SK-N-SH (cell line): ENCODE measurements around the gene AKT3. TPM values are rescaled to one million over a fixed set of nuclear protein-coding genes. Genes with fewer than 3 reads are reported as not detected.

Experiments used
- CTCF ChIA-PET: fragments of 300-600, 350-600 bp; formaldehyde crosslinking; extraction: SDS; loops from one replicate; lab custom pipeline; 2021; lab: Yijun Ruan, JAX
- POLR2A ChIA-PET: fragments of 350-600 bp; sonication (Branson Sonifier 250); formaldehyde crosslinking; extraction: SDS; loops from one replicate; lab custom pipeline; 2020; ENCODE audit warnings: antibody characterized with exemption, inconsistent platforms; lab: Yijun Ruan, JAX
- DNase-seq: peaks from one replicate; pipeline ENCODE4 v3.0.0; 2012
- H2AFZ ChIP-seq: fragments of 200-600 bp; sonication (generic); 2 replicates; pipeline ENCODE4 v1.8.1; 2016; ENCODE audit warnings: antibody characterized with exemption, mild to moderate bottlenecking, low read depth
- H3F3A ChIP-seq: fragments of 200-600 bp; sonication (generic); replicated peaks from 2 replicates; pipeline ENCODE3; 2016; ENCODE audit warnings: antibody characterized with exemption, mild to moderate bottlenecking; ENCODE audit not compliant: insufficient read depth
- H3K27ac ChIP-seq, 2 experiments: fragments of 200-500 bp in 1 of 2; fragments of 200-600 bp in 1 of 2; sonication (Bioruptor generic) in 1 of 2; sonication (generic), shearing (Covaris generic) in 1 of 2; 2 replicates each; pipeline versions ENCODE4 v1.5.1 to v1.6.1; 2014 to 2016; ENCODE audit warnings: low read depth in 2 of 2, inconsistent platforms in 1 of 2, low read length in 1 of 2, mild to moderate bottlenecking in 1 of 2, mixed read lengths in 1 of 2
- H3K27me3 ChIP-seq: fragments of 200-600 bp; sonication (generic), shearing (Covaris generic); 2 replicates; pipeline ENCODE4 v1.6.1; 2016; ENCODE audit warnings: mixed run types; ENCODE audit not compliant: insufficient read depth
- H3K36me3 ChIP-seq, 2 experiments: fragments of 200-500 bp in 1 of 2; fragments of 200-600 bp in 1 of 2; sonication (Bioruptor generic) in 1 of 2; sonication (generic) in 1 of 2; replicated peaks in 1 of 2; 2 replicates each; pipeline versions ENCODE3 to v1.5.1; 2014 to 2016; ENCODE audit warnings: low read length in 1 of 2, mild to moderate bottlenecking in 1 of 2; ENCODE audit not compliant: insufficient read depth in 2 of 2, control insufficient read depth in 1 of 2
- H3K4me1 ChIP-seq, 2 experiments: fragments of 200-500 bp in 1 of 2; fragments of 200-600 bp in 1 of 2; sonication (Bioruptor generic) in 1 of 2; sonication (generic), shearing (Covaris generic) in 1 of 2; 2 replicates each; pipeline versions ENCODE4 v1.5.1 to v1.6.1; 2014 to 2016; ENCODE audit warnings: low read depth in 1 of 2, low read length in 1 of 2, mixed run types in 1 of 2; ENCODE audit not compliant: insufficient read depth in 2 of 2, control insufficient read depth in 1 of 2
- H3K4me2 ChIP-seq: fragments of 200-600 bp; sonication (generic), shearing (Covaris generic); 2 replicates; pipeline ENCODE4 v1.6.1; 2017; ENCODE audit warnings: mixed run types
- H3K4me3 ChIP-seq, 2 experiments: fragments of 200-500 bp in 1 of 2; fragments of 200-600 bp in 1 of 2; sonication (Bioruptor generic) in 1 of 2; sonication (generic), shearing (Covaris generic) in 1 of 2; 2 replicates each; pipeline versions ENCODE4 v1.5.1 to v1.8.1; 2014 to 2016; ENCODE audit warnings: low read depth in 2 of 2, inconsistent platforms in 1 of 2, low read length in 1 of 2, mild to moderate bottlenecking in 1 of 2, mixed read lengths in 1 of 2, moderate library complexity in 1 of 2
- H3K79me2 ChIP-seq: fragments of 200-600 bp; sonication (generic); 2 replicates; pipeline ENCODE4 v1.8.1; 2017; ENCODE audit warnings: mild to moderate bottlenecking; ENCODE audit not compliant: insufficient read depth
- H3K9ac ChIP-seq: fragments of 200-600 bp; sonication (generic); 2 replicates; pipeline ENCODE4 v1.6.1; 2017; ENCODE audit warnings: mixed run types
- H3K9me2 ChIP-seq: fragments of 200-600 bp; sonication (generic); 2 replicates; pipeline ENCODE4 v1.6.1; 2017; ENCODE audit warnings: mixed run types
- H3K9me3 ChIP-seq: fragments of 200-600 bp; sonication (generic); 2 replicates; pipeline ENCODE4 v1.6.1; 2017; ENCODE audit warnings: mixed run types, mild to moderate bottlenecking, moderate library complexity
- H4K20me1 ChIP-seq: fragments of 200-600 bp; sonication (generic); 2 replicates; pipeline ENCODE4 v1.6.1; 2017; ENCODE audit warnings: mild to moderate bottlenecking, mixed run types; ENCODE audit not compliant: insufficient read depth
- CHD2 ChIP-seq: fragments of 150-350 bp; IDR thresholded peaks from 2 replicates; pipeline ENCODE4 v1.6.1; 2018; ENCODE audit warnings: low read length; ENCODE audit not compliant: partially characterized antibody
- EP300 ChIP-seq, 2 experiments: IDR thresholded peaks; 2 replicates each; pipeline versions ENCODE4 v1.4.0 to v1.6.1; 2012; ENCODE audit warnings: borderline replicate concordance in 1 of 2, low read depth in 1 of 2, low read length in 1 of 2
- EZH2phosphoT487 ChIP-seq: fragments of 200-600 bp; sonication (generic); IDR thresholded peaks from 2 replicates; pipeline ENCODE4 v1.6.1; 2017; ENCODE audit warnings: low read depth, mixed run types, mild to moderate bottlenecking, antibody characterized with exemption, moderate library complexity, borderline replicate concordance
- FOSL2 ChIP-seq: IDR thresholded peaks from 2 replicates; pipeline ENCODE4 v1.4.0; 2012; ENCODE audit warnings: low read depth, mild to moderate bottlenecking, moderate library complexity, borderline replicate concordance
- FOXJ3 ChIP-seq: sonication (generic); formaldehyde crosslinking; IDR thresholded peaks from 2 replicates; pipeline ENCODE4 v1.5.1; 2020; ENCODE audit warnings: mild to moderate bottlenecking, missing genetic modification reagents
- IRF3 ChIP-seq: fragments of 150-350 bp; IDR thresholded peaks from 2 replicates; pipeline ENCODE4 v1.6.1; 2016; ENCODE audit warnings: mild to moderate bottlenecking, low read depth, low read length
- JUND ChIP-seq: IDR thresholded peaks from 2 replicates; pipeline ENCODE4 v1.4.0; 2012
- MEF2A ChIP-seq: IDR thresholded peaks from 2 replicates; pipeline ENCODE4 v1.4.0; 2012; ENCODE audit warnings: low read depth, borderline replicate concordance
- MXI1 ChIP-seq: IDR thresholded peaks from 2 replicates; pipeline ENCODE4 v1.6.1; 2012; ENCODE audit warnings: mild to moderate bottlenecking, low read depth, low read length, improper control_type of control experiment
- NFIC ChIP-seq: IDR thresholded peaks from 2 replicates; pipeline ENCODE4 v1.4.0; 2012; ENCODE audit warnings: borderline replicate concordance
- POLR2AphosphoS5 ChIP-seq: IDR thresholded peaks from 2 replicates; pipeline ENCODE4 v1.6.1; 2012; ENCODE audit warnings: low read depth, low read length
- RAD21 ChIP-seq: IDR thresholded peaks from 2 replicates; pipeline ENCODE4 v1.6.1; 2012; ENCODE audit warnings: mild to moderate bottlenecking, low read length
- REST ChIP-seq: IDR thresholded peaks from 2 replicates; pipeline ENCODE4 v1.6.1; 2012; ENCODE audit warnings: mild to moderate bottlenecking, low read depth, low read length, moderate library complexity
- RFX5 ChIP-seq: IDR thresholded peaks from 2 replicates; pipeline ENCODE4 v1.6.1; 2012; ENCODE audit warnings: mild to moderate bottlenecking, improper control_type of control experiment, low read length
- SIN3A ChIP-seq: IDR thresholded peaks from 2 replicates; pipeline ENCODE4 v1.6.1; 2012; ENCODE audit warnings: low read depth, mild to moderate bottlenecking, low read length, moderate library complexity, borderline replicate concordance
- TAF1 ChIP-seq: IDR thresholded peaks from 2 replicates; pipeline ENCODE4 v1.6.1; 2012; ENCODE audit warnings: low read depth, mild to moderate bottlenecking, low read length, moderate library complexity, borderline replicate concordance
- TCF12 ChIP-seq: IDR thresholded peaks from 2 replicates; pipeline ENCODE4 v1.4.0; 2012
- TEAD4 ChIP-seq: IDR thresholded peaks from 2 replicates; pipeline ENCODE4 v1.4.0; 2012; ENCODE audit warnings: mild to moderate bottlenecking, borderline replicate concordance; ENCODE audit not compliant: insufficient read depth
- USF1 ChIP-seq: IDR thresholded peaks from 2 replicates; pipeline ENCODE4 v1.4.0; 2012; ENCODE audit warnings: low read depth, borderline replicate concordance
- ZBTB33 ChIP-seq: IDR thresholded peaks from 2 replicates; pipeline ENCODE4 v1.4.0; 2012; ENCODE audit warnings: low read depth, borderline replicate concordance
- WGBS: methylation state at CpG from one replicate; pipeline ENCODE4 v1.1.6; 2017; ENCODE audit warnings: low lambda C conversion rate; 5-methylcytosine and 5-hydroxymethylcytosine counted together
- polyA plus RNA-seq, 3 experiments: library from polyadenylated mRNA; depleted of rRNA; stranded (reverse); fragments of >200 nt; gene quantifications; 2 replicates each; pipeline ENCODE4 v1.2.3, GENCODE V29; 2012

The AKT3 gene
- polyA plus RNA-seq, 1 of the 3 experiments (the other 2 are of a cell fraction), result 12.7 TPM

GRCh38 chr1:243890576-243890975 lies 40.5 kb upstream of the AKT3 start:
- ChIA-PET POLR2A (no interaction called here), CTCF (no interaction called here)
- Histone ChIP-seq H4K20me1 (no peaks in the 10 kb centered on the region), H3K4me2 (peak overlapping the region; percentile 24; the same call in 1 of the 2 replicates), H3K4me3 (no peak overlapping the region), H3K4me1 (peaks cover 5% of the 10 kb centered on the region in 2 experiments; a peak in 1 of 4 replicates), H3K79me2 (no peaks in the 10 kb centered on the region), H3K27me3 (no peaks in the 10 kb centered on the region), H3K27ac (peak overlapping the region; percentile 42 to 67; a peak in 2 of 4 replicates), H3F3A (peaks cover 9% of the 10 kb centered on the region), H3K9ac (no peak overlapping the region), H2AFZ (no peak overlapping the region), H3K9me2 (no peaks in the 10 kb centered on the region), H3K36me3 (no peaks in the 10 kb centered on the region), H3K9me3 (no peaks in the 10 kb centered on the region)
- peak in 1 of 2 experiments; percentile 16; a peak in 1 of 4 replicates for TF ChIP-seq EP300 (IDR thresholded peaks at IDR 0.05; ENCODE audit: borderline replicate concordance in 1 of 2, low read depth in 1 of 2, low read length in 1 of 2)
- no peak for TF ChIP-seq USF1
- TF ChIP-seq JUND, result peak; percentile 71
- no peak for TF ChIP-seq RFX5
- peak; percentile 31; the same call in 1 of the 2 replicates for TF ChIP-seq NFIC
- TF ChIP-seq MEF2A, result peak; percentile 35; the same call in 1 of the 2 replicates
- TF ChIP-seq FOSL2, result peak; percentile 78; the same call in 1 of the 2 replicates
- peak; percentile 92 for TF ChIP-seq TCF12
- peak; percentile 20 for DNase-seq
- WGBS, result 36% methylated on average over 2 of the region's 2 CpGs

- Histone ChIP-seq H4K20me1 (no peaks in the 10 kb centered on the region), H3K9me2 (no peaks in the 10 kb centered on the region), H3K27ac (no peak overlapping the region), H3K4me1 (peaks cover 1 to 5% of the 10 kb centered on the region in 2 experiments; a peak in 2 of 4 replicates), H3K36me3 (no peaks in the 10 kb centered on the region), H3K4me2 (no peak overlapping the region), H3K9me3 (no peaks in the 10 kb centered on the region), H3F3A (peaks cover 7% of the 10 kb centered on the region), H3K27me3 (no peaks in the 10 kb centered on the region), H2AFZ (no peak overlapping the region), H3K79me2 (no peaks in the 10 kb centered on the region), H3K9ac (no peak overlapping the region), H3K4me3 (no peak overlapping the region)
- POLR2A ChIA-PET, result no interaction called here
- CTCF ChIA-PET, result no interaction called here
- 8% methylated on average over 1 of the region's 1 CpG for WGBS
- TF ChIP-seq JUND (no peak), TCF12 (no peak), CHD2 (no peak), IRF3 (no peak), POLR2AphosphoS5 (no peak), SIN3A (no peak), RAD21 (no peak), MXI1 (no peak), EZH2phosphoT487 (no peak), TEAD4 (no peak), TAF1 (no peak), RFX5 (no peak), REST (no peak), FOXJ3 (CRISPR knock-in tag) (no peak), ZBTB33 (no peak), MEF2A (no peak)
- no peak for DNase-seq
Observed at GRCh38 chr1:243885806-243886205, 35.8 kb upstream of the AKT3 start.
